Esophagus mucosa (tissue), 1 donor: ENCODE results near the gene SYT10. TPM values are rescaled to one million over a fixed set of nuclear protein-coding genes. Genes with fewer than 3 reads are reported as not detected.
"Not testable (repeated sequence)": the region's sequence is repeated elsewhere in the genome, so short reads cannot be mapped to it uniquely, and the experiment has no call there.

Experiments
- ATAC-seq: fragments of 200-7000 bp; cut with Tn5 transposase; one replicate; pipeline ENCODE4 v1.9.1; 2020
- total RNA-seq: library from RNA; stranded (reverse); gene quantifications from one replicate; pipeline ENCODE4 v1.2.4, GENCODE V29; 2023
- donor health status: DM: yes; HTN: yes; CAD: no.

The SYT10 gene
- not detected for total RNA-seq

- no peak for ATAC-seq
Measured at GRCh38 chr12:33439587-33440011, at the start of gene SYT10. Gene SYT10 (minus strand): TSS chr12:33439819. CDS start chr12:33439522, 297 bp downstream.

GRCh38 chr12:33488036-33488435 lies 48.4 kb upstream of the SYT10 start:
- ATAC-seq: no peak

DNA sequence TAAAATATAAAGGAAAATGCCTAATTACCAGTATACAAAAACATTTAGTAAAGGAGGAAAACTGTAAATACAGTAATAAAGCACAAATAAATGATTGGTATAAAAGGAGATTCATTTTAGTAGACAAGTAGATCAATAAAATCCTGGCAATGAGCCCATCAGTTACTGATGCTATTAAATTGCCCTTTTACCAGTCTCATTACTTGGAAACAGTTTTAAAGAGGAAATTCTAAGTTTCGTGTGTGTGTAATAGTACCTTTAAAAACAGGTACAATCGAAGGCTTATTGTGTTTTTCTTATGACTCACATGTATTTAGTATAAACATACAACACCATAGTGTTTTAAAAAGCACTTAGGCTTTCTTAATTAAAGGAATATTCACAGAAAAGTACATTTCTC lies 46.4 kb upstream of the SYT10 start:
- no peak for ATAC-seq

DNA sequence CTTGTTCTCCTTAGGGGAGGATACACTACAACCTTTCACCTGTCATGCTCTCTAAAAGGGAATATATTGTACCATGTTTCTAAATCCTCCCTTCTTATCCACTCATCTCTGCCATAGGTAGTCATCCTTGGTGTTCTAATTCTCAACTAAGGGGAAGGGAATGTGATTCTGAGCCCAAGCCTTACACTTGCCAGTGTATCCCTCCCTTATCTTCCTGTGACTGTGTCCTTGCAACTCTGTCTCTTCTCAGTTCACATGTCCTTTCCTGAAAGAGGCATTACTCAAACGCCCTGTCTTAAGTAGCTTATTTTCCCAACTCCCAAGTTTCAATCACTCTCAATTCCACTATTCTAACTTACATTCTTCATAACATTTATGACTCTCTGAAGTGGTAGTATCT lies 44.5 kb upstream of the SYT10 start:
- ATAC-seq: no peak

DNA sequence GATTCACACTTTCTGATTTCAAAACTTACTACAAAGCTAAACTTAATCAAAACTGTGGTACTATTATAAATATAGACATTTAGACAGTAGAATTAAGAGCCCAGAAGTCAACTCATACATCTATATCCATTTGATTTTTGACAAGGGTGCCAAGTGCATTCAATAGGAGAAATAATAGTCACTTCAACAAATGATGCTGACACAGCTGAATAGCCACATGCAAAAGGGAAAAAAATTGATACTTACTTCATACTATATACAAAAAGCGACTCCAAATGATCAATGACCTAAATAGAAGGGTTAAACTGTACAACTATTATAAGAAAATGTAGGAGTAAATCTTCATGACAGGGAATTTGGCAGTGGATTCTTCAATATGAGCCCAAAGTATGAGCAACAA lies 40.7 kb upstream of the SYT10 start:
- no peak for ATAC-seq

GRCh38 chr12:33476058-33476457 lies 36.4 kb upstream of the SYT10 start:
- no peak for ATAC-seq

GRCh38 chr12:33472299-33472698 lies 32.7 kb upstream of the SYT10 start:
- ATAC-seq: no peak

GRCh38 chr12:33455096-33455495 lies 15.5 kb upstream of the SYT10 start:
- no peak for ATAC-seq

DNA sequence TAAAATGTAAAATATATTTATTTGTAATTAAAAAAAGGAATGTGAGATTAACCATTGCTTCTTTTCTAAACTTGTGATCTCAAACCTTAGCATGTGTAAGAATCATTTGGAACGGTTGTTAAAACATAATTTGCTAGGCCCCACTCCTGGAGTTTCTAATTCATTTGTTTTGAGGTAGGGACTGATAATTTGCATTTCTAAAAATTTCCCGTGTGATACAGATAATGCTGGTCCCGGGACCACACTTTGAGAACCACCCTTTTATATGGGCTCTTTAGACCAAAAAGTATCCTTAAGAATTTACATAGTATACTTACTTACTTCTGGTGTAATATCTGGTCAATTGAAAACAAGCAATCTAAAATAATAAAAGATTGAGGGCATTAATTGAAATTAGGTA lies 10.9 kb upstream of the SYT10 start:
- no peak for ATAC-seq

DNA sequence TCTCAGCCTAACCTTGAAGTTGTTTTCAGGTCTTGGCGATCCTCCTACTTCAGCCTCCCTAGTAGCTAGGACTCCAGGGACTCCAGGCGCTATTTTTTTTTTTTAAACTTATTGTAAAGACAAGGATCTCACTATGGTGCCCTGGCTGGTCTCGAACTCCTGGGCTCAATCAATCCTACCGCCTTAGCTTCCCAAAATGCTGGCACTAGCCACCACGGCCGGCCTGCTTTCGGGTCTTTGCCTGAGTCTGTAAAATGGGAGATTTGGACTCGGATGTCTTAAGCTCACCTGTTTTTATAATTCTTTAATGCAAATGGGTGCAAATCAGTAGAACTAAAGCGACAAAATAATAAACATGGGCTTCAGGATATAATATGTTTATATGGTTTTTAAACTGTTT lies 858 bp upstream of the SYT10 start:
- no peak for ATAC-seq

- peak; percentile 22 for ATAC-seq
Measured at GRCh38 chr12:33438851-33439586, 600 bp downstream of the SYT10 start.

DNA sequence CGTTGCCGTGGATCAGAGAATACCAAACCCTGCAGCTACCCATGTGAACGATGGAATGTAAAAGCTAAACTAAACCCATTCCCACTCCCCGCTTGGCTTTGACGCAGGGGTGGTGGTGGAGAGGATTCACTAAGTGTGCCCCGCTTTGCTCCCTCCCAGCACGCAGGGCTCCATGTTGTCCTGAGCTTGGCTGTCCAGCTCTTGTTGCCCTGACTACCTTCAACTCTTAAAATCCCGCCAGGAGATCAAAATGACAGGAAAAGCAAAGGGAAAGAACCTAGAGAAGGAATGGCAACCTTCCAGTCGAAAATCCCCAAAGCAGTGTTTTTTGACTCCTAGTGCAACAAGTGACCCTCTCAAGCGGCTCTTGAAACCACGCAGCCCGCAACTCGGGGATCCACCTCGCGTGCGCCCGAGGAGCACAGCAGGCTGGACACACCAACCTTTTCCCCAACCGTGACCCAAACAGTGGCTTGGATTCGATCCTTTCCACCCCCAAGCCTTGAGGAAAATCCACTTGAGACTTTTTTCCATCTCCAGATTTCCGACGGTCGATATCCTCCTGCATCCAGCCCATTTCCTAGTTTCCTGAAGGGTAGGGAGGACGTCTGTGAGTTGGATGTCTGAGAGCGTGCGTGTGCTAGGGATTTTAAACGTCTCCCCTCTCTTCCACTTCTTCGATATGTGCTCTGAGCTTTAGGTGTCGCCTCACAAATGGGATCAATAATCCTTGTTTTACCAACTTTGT lies 1.4 kb downstream of the SYT10 start:
- ATAC-seq: no peak

- ATAC-seq: no peak
Measured at GRCh38 chr12:33437598-33437997, 2.0 kb downstream of the SYT10 start.

DNA sequence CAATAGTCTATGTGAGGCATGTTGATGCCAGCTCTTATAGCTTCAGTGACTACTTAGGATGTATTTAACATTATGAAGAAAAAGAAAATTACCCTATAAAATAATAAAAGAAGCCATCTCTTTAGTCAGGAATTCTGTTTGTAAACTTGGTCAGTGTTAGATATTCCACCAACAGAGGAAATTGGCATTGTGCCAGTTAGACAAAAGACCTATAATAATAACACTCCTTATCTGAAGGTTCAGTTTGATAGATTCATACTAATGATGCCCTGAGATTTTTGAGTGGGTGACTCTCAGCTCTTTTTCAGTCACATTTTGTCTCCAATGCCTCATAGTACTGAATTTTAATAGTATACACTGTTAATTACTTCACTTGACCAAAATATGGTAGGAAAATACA lies 6.6 kb downstream of the SYT10 start:
- no peak for ATAC-seq

DNA sequence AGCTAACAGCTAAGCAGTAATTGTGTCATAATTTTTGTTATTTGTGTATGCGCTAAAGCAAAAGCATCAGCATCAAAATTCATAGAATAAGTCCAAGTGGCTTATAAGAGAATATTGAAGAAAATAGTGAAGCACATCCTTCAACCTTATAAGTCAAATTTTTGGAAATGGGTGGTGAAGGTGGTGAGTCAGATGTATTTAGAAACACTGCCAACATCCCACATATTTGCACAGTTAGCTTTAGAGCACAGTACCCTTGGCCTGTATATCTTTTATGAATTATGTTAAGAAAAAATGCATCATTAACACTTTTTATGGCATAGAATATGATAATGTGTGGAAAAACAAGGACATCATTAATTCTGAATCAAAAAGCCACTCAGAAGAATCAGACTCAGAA lies 8.0 kb downstream of the SYT10 start:
- ATAC-seq: no peak

DNA sequence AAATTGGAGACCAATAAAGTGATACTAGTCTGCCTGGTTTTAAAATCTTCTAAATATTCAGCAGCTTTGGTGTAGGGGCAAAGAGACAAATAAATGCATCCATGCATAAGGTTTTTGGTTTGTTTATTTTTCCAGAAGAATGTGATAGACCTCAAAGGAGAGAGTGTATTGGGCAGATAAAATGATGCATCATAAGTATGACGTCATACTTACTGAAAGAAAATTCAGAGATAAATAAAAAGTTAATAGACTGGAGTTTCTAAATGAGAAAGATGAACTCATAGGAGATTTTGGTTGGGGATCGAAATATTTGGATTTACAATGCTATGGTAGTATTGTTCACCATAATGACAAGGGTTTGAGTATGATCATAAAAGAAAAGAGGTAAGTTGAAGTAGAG lies 10.2 kb downstream of the SYT10 start:
- no peak for ATAC-seq

- no peak for ATAC-seq
Measured at GRCh38 chr12:33427071-33427470, 12.5 kb downstream of the SYT10 start.

GRCh38 chr12:33423706-33424105 lies 15.9 kb downstream of the SYT10 start:
- ATAC-seq: no peak

GRCh38 chr12:33412410-33412809 lies 27.2 kb downstream of the SYT10 start:
- ATAC-seq: not testable (repeated sequence)

DNA sequence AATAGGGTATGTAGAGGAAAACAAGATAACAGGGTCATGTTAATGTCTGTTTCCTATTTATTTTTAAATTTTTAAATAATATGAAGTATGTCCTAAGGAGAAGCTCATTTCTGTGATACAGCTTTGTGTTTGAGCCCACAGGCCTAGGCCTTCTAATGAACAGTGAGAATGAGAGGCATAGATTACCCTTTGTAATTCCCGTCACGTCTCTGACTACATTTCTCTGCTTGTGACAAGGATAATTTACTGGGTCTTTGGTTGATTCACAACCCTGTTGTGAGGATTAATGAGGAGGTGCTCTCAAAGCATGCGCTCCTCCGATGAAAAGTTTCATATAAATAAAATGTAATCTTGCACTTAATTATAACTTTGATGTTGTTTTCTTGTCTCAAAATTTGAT lies 56.1 kb downstream of the SYT10 start:
- ATAC-seq: no peak

GRCh38 chr12:33376153-33376552 lies 63.5 kb downstream of the SYT10 start:
- no peak for ATAC-seq

DNA sequence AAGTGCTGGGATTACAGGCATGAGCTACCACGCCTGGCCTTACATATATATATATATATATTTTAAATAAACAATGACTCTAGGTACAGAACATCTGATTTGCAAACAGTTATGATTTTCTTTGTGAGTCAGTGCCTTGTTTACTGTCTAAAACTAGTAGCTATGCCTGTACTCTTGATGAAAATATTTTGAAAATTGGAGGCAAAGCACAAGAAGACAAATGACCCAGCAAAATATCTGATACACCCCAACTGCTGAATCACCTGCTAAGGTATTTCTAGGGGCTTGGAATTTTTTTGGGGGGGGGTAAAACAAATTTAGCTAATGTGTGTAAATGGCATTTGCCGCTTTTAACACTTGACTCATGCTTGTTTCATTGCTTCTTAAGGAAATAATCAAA lies 69.3 kb downstream of the SYT10 start:
- ATAC-seq: no peak

GRCh38 chr12:33357181-33357580 lies 82.4 kb downstream of the SYT10 start:
- ATAC-seq: no peak

DNA sequence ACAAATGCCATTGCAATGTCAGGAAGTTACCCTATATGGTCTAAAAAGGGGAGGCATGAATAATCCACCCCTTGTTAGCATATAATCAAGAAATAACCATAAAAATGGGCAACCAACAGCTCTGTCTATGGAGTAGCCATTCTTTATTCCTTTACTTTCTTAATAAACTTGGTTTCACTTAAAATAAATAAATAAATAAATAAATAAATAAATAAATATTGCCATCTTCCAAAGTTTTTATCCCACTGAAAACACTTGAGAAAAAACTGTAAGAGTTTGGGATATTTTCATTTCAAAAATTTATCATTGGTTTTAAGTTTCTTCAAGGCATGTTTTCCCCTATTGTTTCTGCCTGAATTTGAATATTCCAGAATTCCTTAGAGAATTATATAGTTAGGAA lies 89.8 kb downstream of the SYT10 start:
- no peak for ATAC-seq
